MCF 10A (cell line): ENCODE measurements around the gene BMPR1B. TPM values are rescaled to one million over a fixed set of nuclear protein-coding genes. Genes with fewer than 3 reads are reported as not detected.

Experiments used
- BruUV-seq: library from RNA; stranded (reverse); fragments of 400-500 nt; replicated peaks from 2 replicates; lab custom pipeline; 2021; lab: Mats Ljungman, UMichigan
- CTCF ChIA-PET: fragments of 300-600 bp; sonication (Branson Sonifier 250); formaldehyde crosslinking; extraction: SDS; loops from one replicate; lab custom pipeline; 2021; ENCODE audit warnings: antibody characterized with exemption, inconsistent platforms; lab: Yijun Ruan, JAX
- POLR2A ChIA-PET: fragments of 300-600, 350-650 bp; sonication (Branson Sonifier 250); formaldehyde crosslinking; extraction: SDS; loops from one replicate; lab custom pipeline; 2020; ENCODE audit warnings: antibody characterized with exemption, inconsistent platforms; lab: Yijun Ruan, JAX
- DNase-seq: peaks from one replicate; pipeline ENCODE4 v3.0.0-alpha.2; 2018; ENCODE audit not compliant: unreplicated experiment
- H3K27ac Mint-ChIP-seq: one replicate; pipeline ENCODE4 v1.8.0; 2022; ENCODE audit warnings: mild to moderate bottlenecking, low read depth, mixed read lengths; ENCODE audit not compliant: unreplicated experiment
- H3K27me3 Mint-ChIP-seq: one replicate; pipeline ENCODE4 v1.8.0; 2022; ENCODE audit warnings: mixed read lengths; ENCODE audit not compliant: insufficient read depth, unreplicated experiment
- H3K36me3 Mint-ChIP-seq: one replicate; pipeline ENCODE4 v1.8.0; 2022; ENCODE audit warnings: mild to moderate bottlenecking, moderate library complexity, mixed read lengths; ENCODE audit not compliant: insufficient read depth, unreplicated experiment
- H3K4me1 Mint-ChIP-seq: one replicate; pipeline ENCODE4 v1.8.0; 2022; ENCODE audit warnings: mixed read lengths; ENCODE audit not compliant: insufficient read depth, unreplicated experiment
- H3K4me3 Mint-ChIP-seq: one replicate; pipeline ENCODE4 v1.8.0; 2022; ENCODE audit warnings: mild to moderate bottlenecking, moderate library complexity, mixed read lengths; ENCODE audit not compliant: unreplicated experiment
- H3K9me3 Mint-ChIP-seq: one replicate; pipeline ENCODE4 v1.8.0; 2022; ENCODE audit warnings: mixed read lengths; ENCODE audit not compliant: unreplicated experiment
- intact Hi-C: fragments of 100-400 bp; cut with micrococcal nuclease; formaldehyde crosslinking; loops from 2 replicates; pipeline ENCODE4 v1.14.1; 2022
- total RNA-seq: library from RNA; stranded (reverse); gene quantifications from 2 replicates; pipeline ENCODE4 v1.2.3, GENCODE V29; 2022
- TF ChIP-seq, protein P1 (sequence below): fragments of 200-600 bp; IDR thresholded peaks from one replicate; pipeline ENCODE4 v1.8.0; 2022; ENCODE audit warnings: antibody characterized with exemption, mild to moderate bottlenecking; ENCODE audit not compliant: unreplicated experiment

BMPR1B gene
- total RNA-seq, 1 experiment from 2014 or later, result 18.8 TPM

DNA sequence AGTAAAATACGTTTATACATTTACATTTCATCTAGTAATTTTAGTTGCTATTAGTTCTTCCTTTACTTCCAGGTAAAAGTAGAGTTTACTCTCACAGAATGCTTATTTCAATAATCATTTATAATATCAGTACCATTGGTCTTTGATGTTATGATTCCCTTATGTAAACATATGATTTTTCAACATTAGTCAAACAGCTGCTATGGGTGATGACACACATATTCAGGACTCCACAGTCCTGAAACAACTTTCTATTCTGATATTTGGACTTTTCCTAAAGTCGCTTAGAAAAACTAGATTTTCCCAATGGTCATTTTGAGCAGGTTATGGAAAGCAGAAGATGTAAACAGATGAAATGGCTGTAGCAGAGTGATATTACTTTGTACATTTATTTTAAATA is 421.2 kb downstream of the BMPR1B start:
- Mint-ChIP-seq H3K4me3 (no peak overlapping the region), H3K36me3 (no peaks in the 10 kb centered on the region), H3K4me1 (no peaks in the 10 kb centered on the region), H3K27ac (no peak overlapping the region), H3K9me3 (peaks cover 4% of the 10 kb centered on the region), H3K27me3 (no peaks in the 10 kb centered on the region)
- no TSS peak for BruUV-seq
- TF ChIP-seq, protein P1, sequence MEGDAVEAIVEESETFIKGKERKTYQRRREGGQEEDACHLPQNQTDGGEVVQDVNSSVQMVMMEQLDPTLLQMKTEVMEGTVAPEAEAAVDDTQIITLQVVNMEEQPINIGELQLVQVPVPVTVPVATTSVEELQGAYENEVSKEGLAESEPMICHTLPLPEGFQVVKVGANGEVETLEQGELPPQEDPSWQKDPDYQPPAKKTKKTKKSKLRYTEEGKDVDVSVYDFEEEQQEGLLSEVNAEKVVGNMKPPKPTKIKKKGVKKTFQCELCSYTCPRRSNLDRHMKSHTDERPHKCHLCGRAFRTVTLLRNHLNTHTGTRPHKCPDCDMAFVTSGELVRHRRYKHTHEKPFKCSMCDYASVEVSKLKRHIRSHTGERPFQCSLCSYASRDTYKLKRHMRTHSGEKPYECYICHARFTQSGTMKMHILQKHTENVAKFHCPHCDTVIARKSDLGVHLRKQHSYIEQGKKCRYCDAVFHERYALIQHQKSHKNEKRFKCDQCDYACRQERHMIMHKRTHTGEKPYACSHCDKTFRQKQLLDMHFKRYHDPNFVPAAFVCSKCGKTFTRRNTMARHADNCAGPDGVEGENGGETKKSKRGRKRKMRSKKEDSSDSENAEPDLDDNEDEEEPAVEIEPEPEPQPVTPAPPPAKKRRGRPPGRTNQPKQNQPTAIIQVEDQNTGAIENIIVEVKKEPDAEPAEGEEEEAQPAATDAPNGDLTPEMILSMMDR, result no peak
- ChIA-PET POLR2A (no interaction called here), CTCF (interaction anchor here (0.5 to 2.7 kb wide), 3 partner anchors 12 to 1161 kb away, joined by 3 to 8 read pairs (median 3); no protein-coding TSS in a partner anchor)
- intact Hi-C loops, result no loop called here
- DNase-seq, result no peak

DNA sequence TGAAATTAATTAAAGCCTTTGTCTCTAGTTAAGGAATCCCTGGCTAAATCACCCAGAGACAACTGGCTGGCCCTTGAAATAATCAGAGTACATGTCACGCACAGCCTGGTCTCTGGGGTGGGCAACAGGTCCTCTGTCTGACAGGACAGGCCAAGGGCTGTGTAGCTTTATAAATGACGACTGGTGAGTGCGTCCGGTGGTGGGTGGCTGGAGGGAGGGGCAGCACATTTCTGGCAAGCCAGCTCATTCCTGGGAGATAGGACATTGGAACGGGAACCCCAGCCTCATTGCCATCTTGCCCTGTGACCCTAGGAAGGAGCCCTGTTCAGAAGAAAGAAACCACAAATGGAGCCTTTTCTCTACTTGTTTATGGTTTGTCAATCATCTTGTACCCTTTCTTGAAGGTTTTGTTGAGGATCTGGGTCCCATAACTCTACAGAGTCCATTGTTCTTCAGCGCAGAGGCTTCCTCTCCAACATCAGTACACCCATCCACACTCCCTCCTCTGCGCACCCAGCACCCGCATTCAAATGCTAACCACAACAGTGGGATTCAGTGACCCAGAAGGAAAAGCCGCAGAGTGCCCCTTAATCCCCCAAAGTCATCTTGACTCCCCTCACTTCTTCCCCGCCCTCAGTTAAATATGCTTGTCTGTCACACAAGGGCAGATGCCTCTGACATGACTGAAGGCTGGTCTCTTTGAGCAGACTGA is 422.9 kb downstream of the BMPR1B start:
- no peaks in the 10 kb centered on the region for H3K27me3 Mint-ChIP-seq
- POLR2A ChIA-PET, result no interaction called here
- no peak overlapping the region for H3K4me3 Mint-ChIP-seq
- TF ChIP-seq, protein P1, result no peak
- H3K27ac Mint-ChIP-seq, result no peak overlapping the region
- CTCF ChIA-PET, result interaction anchor here (0.6 to 2.7 kb wide), 3 partner anchors 14 to 1337 kb away, joined by 3 to 8 read pairs (median 5); no protein-coding TSS in a partner anchor
- intact Hi-C loops, result no loop called here
- H3K9me3 Mint-ChIP-seq, result no peaks in the 10 kb centered on the region
- no peaks in the 10 kb centered on the region for H3K36me3 Mint-ChIP-seq
- no peaks in the 10 kb centered on the region for H3K4me1 Mint-ChIP-seq
- DNase-seq, result no peak
- no TSS peak for BruUV-seq

DNA sequence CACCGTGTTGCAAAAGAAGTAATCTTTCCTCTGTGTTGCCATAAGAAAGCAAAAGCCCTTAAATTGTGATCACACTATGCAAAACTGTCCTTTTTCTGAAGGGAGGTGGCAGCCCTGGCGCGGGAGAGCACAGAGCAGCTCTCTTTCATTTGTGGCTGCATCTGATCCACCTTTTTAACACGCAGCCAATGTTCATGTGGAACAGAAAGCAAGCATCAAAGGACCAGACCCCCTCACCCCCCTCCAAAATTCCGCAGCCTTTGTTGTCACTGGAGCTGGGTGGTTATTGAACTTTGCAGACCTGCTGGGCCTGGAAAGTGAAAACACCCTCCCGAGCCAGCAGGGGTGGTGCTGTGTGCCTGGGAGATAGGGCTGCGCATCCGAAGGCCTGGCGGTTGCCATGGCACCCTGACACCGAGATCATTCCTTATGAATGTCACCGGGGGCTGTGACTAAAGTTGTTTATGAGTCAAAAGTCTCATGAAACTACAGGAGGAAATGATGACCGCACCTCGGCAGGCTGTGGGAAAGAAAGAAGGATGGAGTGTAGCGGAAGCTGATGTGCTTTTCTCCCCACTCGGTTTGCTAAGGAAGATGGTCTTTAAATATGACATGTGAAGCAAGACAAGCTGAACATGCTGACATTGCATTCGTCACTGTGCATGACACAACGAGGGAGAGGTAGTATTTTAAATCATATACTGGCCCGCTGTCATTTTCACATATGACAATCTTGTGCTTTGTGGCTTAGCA is 423.7 kb downstream of the BMPR1B start:
- BruUV-seq, result no TSS peak
- no peaks in the 10 kb centered on the region for H3K4me1 Mint-ChIP-seq
- no peaks in the 10 kb centered on the region for H3K9me3 Mint-ChIP-seq
- intact Hi-C loops, result no loop called here
- ChIA-PET CTCF (interaction anchor here (0.6 kb wide), 1 partner anchor 339 kb away, joined by 3 read pairs; no protein-coding TSS in a partner anchor), POLR2A (no interaction called here)
- H3K27ac Mint-ChIP-seq, result no peak overlapping the region
- no peak for DNase-seq
- no peak overlapping the region for H3K4me3 Mint-ChIP-seq
- H3K27me3 Mint-ChIP-seq, result no peaks in the 10 kb centered on the region
- TF ChIP-seq, protein P1, result no peak
- H3K36me3 Mint-ChIP-seq, result no peaks in the 10 kb centered on the region

DNA sequence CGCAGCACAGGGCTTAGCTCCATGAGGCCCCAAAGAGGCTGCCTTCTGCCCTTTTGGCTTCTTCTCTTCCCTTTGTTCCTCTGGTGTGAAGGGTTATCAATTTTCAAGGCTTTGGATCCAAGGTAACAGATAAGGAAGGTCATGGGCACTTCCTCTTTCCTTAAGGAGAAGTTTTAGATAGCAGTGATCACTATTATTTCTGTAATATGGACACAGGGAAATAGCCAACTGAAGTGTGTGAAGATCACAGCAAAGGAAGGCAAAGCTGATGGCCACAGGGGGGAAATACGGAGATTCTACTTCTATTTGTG is 424.2 kb downstream of the BMPR1B start:
- Mint-ChIP-seq H3K4me1 (no peaks in the 10 kb centered on the region), H3K27me3 (no peaks in the 10 kb centered on the region), H3K9me3 (no peaks in the 10 kb centered on the region), H3K27ac (no peak overlapping the region), H3K4me3 (no peak overlapping the region), H3K36me3 (no peaks in the 10 kb centered on the region)
- CTCF ChIA-PET, result interaction anchor here (0.6 kb wide), 1 partner anchor 338 kb away, joined by 3 read pairs; no protein-coding TSS in a partner anchor
- intact Hi-C loops, result no loop called here
- BruUV-seq, result no TSS peak
- TF ChIP-seq, protein P1, result no peak
- POLR2A ChIA-PET, result no interaction called here
- no peak for DNase-seq
